HEK293 (cell line): Measurements from ENCODE around the gene SMIM12.

Experiments used
- REPIN1 ChIP-seq: fragments of 450-650 bp; formaldehyde crosslinking; IDR thresholded peaks from 2 replicates; pipeline ENCODE4 v1.5.1; 2017; ENCODE audit warnings: missing biosample characterization, missing genetic modification characterization, low read depth
- ZNF16 ChIP-seq: fragments of 450-650 bp; formaldehyde crosslinking; IDR thresholded peaks from 2 replicates; pipeline ENCODE4 v1.5.1; 2016; ENCODE audit warnings: low read depth, missing biosample characterization, missing genetic modification characterization

- TF ChIP-seq REPIN1 (tag by site-specific recombination) = no peak
- TF ChIP-seq ZNF16 (tag by site-specific recombination) = no peak
Observed at GRCh38 chr1:34869760-34870159, 10.2 kb upstream of the SMIM12 start.
